SU-DHL-6 (cell line): Measurements from ENCODE around the gene LHFPL3.

ENCODE experiments used
- H2AFZ ChIP-seq: fragments of 200-600 bp; sonication (generic); 2 replicates; pipeline ENCODE4 v1.6.1; 2014; ENCODE audit warnings: low read depth, mild to moderate bottlenecking, moderate library complexity, mixed read lengths, antibody characterized with exemption, low read length; ENCODE audit not compliant: severe bottlenecking
- H3F3A ChIP-seq: fragments of 200-600 bp; shearing (Covaris generic); 2 replicates; pipeline ENCODE4 v1.6.0; 2016; ENCODE audit warnings: antibody characterized with exemption, mild to moderate bottlenecking; ENCODE audit not compliant: insufficient read depth
- H3K27ac ChIP-seq: fragments of 200-600 bp; sonication (generic); 2 replicates; pipeline ENCODE4 v1.5.1; 2016; ENCODE audit warnings: low read depth, mild to moderate bottlenecking, low read length, moderate library complexity, mixed read lengths
- H3K27me3 ChIP-seq: fragments of 200-600 bp; sonication (generic), shearing (Covaris generic); 2 replicates; pipeline ENCODE4 v1.6.0; 2014; ENCODE audit warnings: mild to moderate bottlenecking, low read length
- H3K36me3 ChIP-seq: fragments of 200-600 bp; sonication (generic); 2 replicates; pipeline ENCODE4 v1.6.1; 2014; ENCODE audit warnings: mild to moderate bottlenecking, low read length, mixed read lengths
- H3K4me2 ChIP-seq: fragments of 300-600, 200-600 bp; shearing (Covaris generic), sonication (generic); 2 replicates; pipeline ENCODE4 v1.6.0; 2014; ENCODE audit warnings: low read length, low read depth, mild to moderate bottlenecking; ENCODE audit not compliant: poor library complexity, severe bottlenecking
- H3K4me3 ChIP-seq: fragments of 200-600 bp; sonication (generic); 2 replicates; pipeline ENCODE4 v1.5.1; 2014; ENCODE audit warnings: antibody characterized with exemption, low read length, mild to moderate bottlenecking, mixed read lengths; ENCODE audit not compliant: insufficient read depth, poor library complexity, severe bottlenecking
- H3K79me2 ChIP-seq: fragments of 200-600 bp; sonication (generic); 2 replicates; pipeline ENCODE4 v1.6.1; 2014; ENCODE audit warnings: mild to moderate bottlenecking, low read length, moderate library complexity; ENCODE audit not compliant: insufficient read depth
- H3K9ac ChIP-seq: fragments of 200-600 bp; sonication (generic); 2 replicates; pipeline ENCODE4 v1.7.0; 2014; ENCODE audit warnings: mild to moderate bottlenecking, low read length
- H3K9me2 ChIP-seq: fragments of 200-600 bp; sonication (generic); replicated peaks from 2 replicates; pipeline ENCODE4 v1.6.1; 2014; ENCODE audit warnings: low read length; ENCODE audit not compliant: insufficient read depth
- H3K9me3 ChIP-seq: fragments of 200-600 bp; sonication (generic); 2 replicates; pipeline ENCODE4 v1.6.1; 2014; ENCODE audit warnings: low read length, mixed read lengths; ENCODE audit not compliant: insufficient read depth
- H4K20me1 ChIP-seq: fragments of 200-600 bp; sonication (generic); 2 replicates; pipeline ENCODE4 v1.6.1; 2014; ENCODE audit warnings: low read depth, mild to moderate bottlenecking, antibody characterized with exemption, low read length, moderate library complexity, mixed read lengths
- CTCF ChIP-seq: fragments of 200-600 bp; sonication (generic); IDR thresholded peaks from one replicate; pipeline ENCODE4 v1.5.1; 2017; ENCODE audit warnings: antibody characterized with exemption, mild to moderate bottlenecking, low read length, moderate library complexity; ENCODE audit not compliant: insufficient read depth, poor library complexity, severe bottlenecking
- EZH2phosphoT487 ChIP-seq: fragments of 200-600 bp; sonication (generic), shearing (Covaris generic); conservative IDR thresholded peaks from 2 replicates; pipeline ENCODE4 v1.6.1; 2018; ENCODE audit warnings: mild to moderate bottlenecking, antibody characterized with exemption, low read length, moderate library complexity, mixed read lengths

Gene LHFPL3

DNA sequence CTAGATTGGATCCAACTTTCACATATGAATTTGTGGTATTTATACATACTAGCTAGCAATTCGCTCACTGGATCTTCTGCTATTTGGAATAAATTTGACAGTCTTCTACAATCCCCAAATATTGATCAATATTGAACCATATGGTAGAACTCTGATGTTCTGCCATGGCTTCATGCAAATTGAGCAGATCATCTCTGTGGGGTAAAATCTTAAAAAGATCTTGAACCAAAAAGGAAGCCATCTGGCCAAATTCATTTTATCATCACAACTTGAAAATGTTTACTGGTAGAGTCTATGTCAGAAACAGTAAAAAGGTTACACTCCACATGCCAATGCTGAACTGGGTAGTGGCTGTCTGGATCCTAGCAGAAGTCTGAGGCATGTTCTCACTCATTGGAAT, 80.0 kb downstream of the LHFPL3 start:
- Histone ChIP-seq H3K9ac (no peak overlapping the region), H3F3A (no peaks in the 10 kb centered on the region), H3K9me2 (no peaks in the 10 kb centered on the region), H3K4me3 (no peak overlapping the region), H2AFZ (no peak overlapping the region), H3K27ac (no peak overlapping the region), H3K4me2 (no peak overlapping the region), H4K20me1 (no peaks in the 10 kb centered on the region), H3K9me3 (no peaks in the 10 kb centered on the region), H3K36me3 (no peaks in the 10 kb centered on the region), H3K27me3 (no peaks in the 10 kb centered on the region), H3K79me2 (no peaks in the 10 kb centered on the region)
- TF ChIP-seq EZH2phosphoT487 (no peak), CTCF (no peak)

DNA sequence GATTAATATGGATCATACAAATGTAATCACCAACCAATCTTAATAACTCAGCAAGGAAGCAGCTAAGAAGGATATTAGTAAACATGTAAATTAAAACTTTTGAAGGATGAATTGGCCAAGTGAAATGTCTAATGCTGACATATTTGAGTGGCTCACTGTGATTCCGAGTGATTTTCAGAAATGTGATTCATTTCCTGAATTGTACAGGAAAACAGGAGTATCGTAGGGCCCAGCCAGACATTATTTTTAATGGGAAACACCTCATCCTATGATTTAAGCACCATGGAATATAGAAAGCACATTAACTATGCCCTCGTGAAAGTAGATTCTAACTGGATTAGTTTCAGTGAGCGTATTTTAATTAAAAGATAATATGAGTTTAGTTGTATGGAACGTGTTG, 82.3 kb downstream of the LHFPL3 start:
- no peaks in the 10 kb centered on the region for H3K36me3 ChIP-seq
- no peaks in the 10 kb centered on the region for H3K79me2 ChIP-seq
- H3K9me3 ChIP-seq, result no peaks in the 10 kb centered on the region
- H3K4me2 ChIP-seq, result no peak overlapping the region
- H3K27me3 ChIP-seq, result no peaks in the 10 kb centered on the region
- H4K20me1 ChIP-seq, result no peaks in the 10 kb centered on the region
- H2AFZ ChIP-seq, result no peak overlapping the region
- no peak overlapping the region for H3K9ac ChIP-seq
- no peaks in the 10 kb centered on the region for H3K9me2 ChIP-seq
- no peak overlapping the region for H3K27ac ChIP-seq
- no peaks in the 10 kb centered on the region for H3F3A ChIP-seq
- TF ChIP-seq EZH2phosphoT487 (no peak), CTCF (no peak)
- H3K4me3 ChIP-seq, result no peak overlapping the region

DNA sequence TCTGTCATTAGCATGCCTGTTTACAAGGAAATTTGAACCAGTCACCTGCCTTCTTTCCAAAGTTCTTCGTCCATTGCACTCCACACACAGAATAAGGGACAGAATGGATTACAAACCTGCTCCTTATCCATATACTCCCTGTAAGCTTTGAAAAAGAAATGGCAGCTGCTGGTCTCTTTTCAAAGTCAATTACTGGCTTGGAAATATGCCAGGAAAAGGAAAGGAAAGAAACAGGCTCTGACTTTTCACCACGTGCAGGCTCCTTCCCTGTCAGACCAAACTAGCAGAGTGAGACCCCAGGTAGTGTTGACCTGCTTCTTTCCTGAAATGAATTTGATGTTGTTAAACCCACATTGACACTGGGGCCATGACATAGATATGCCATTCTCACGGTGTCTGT, 84.5 kb downstream of the LHFPL3 start:
- Histone ChIP-seq H3K27ac (no peak overlapping the region), H3K9me3 (no peaks in the 10 kb centered on the region), H4K20me1 (no peaks in the 10 kb centered on the region), H3K27me3 (no peaks in the 10 kb centered on the region), H3F3A (no peaks in the 10 kb centered on the region), H3K4me2 (no peak overlapping the region), H2AFZ (no peak overlapping the region), H3K36me3 (no peaks in the 10 kb centered on the region), H3K4me3 (no peak overlapping the region), H3K9me2 (no peaks in the 10 kb centered on the region), H3K79me2 (no peaks in the 10 kb centered on the region), H3K9ac (no peak overlapping the region)
- TF ChIP-seq EZH2phosphoT487, result no peak
- no peak for TF ChIP-seq CTCF

- no peaks in the 10 kb centered on the region for H3K9me2 ChIP-seq
- no peaks in the 10 kb centered on the region for H3F3A ChIP-seq
- no peak overlapping the region for H3K9ac ChIP-seq
- no peak overlapping the region for H3K4me3 ChIP-seq
- H3K4me2 ChIP-seq, result no peak overlapping the region
- H2AFZ ChIP-seq, result no peak overlapping the region
- no peaks in the 10 kb centered on the region for H4K20me1 ChIP-seq
- H3K27me3 ChIP-seq, result no peaks in the 10 kb centered on the region
- H3K79me2 ChIP-seq, result no peaks in the 10 kb centered on the region
- TF ChIP-seq EZH2phosphoT487, result no peak
- H3K27ac ChIP-seq, result no peak overlapping the region
- H3K9me3 ChIP-seq, result no peaks in the 10 kb centered on the region
- no peaks in the 10 kb centered on the region for H3K36me3 ChIP-seq
Measured at GRCh38 chr7:104414216-104414615, 85.8 kb downstream of the LHFPL3 start.
